ENCODE data around the gene GADD45GIP1.
"Not testable (repeated sequence)": the region's sequence is repeated elsewhere in the genome, so short reads cannot be mapped to it uniquely, and the experiment has no call there.

Gene GADD45GIP1

GRCh38 chr19:12955575-12955974 is 1.4 kb downstream of the GADD45GIP1 start:
- not testable (repeated sequence) for DNase-seq

GRCh38 chr19:12954612-12954962 is 2.4 kb downstream of the GADD45GIP1 start:
- DNase-seq, result no peak

- DNase-seq, result peak; percentile 49
These were observed 3.0 kb downstream of the GADD45GIP1 start for GRCh38 chr19:12953799-12954611.

GRCh38 chr19:12953138-12953798 is 3.8 kb downstream of the GADD45GIP1 start:
- peak; percentile 70 for DNase-seq

- DNase-seq, result no peak
These were observed 4.4 kb downstream of the GADD45GIP1 start for GRCh38 chr19:12952488-12953137.

GRCh38 chr19:12952050-12952449 is 5.0 kb downstream of the GADD45GIP1 start:
- not testable (repeated sequence) for DNase-seq

GRCh38 chr19:12949363-12950283 is 7.4 kb downstream of the GADD45GIP1 start:
- DNase-seq, result no peak

GRCh38 chr19:12948612-12949362 is 8.2 kb downstream of the GADD45GIP1 start:
- no peak for DNase-seq

- no peak for DNase-seq
These were observed 9.1 kb downstream of the GADD45GIP1 start for GRCh38 chr19:12947702-12948611.

GRCh38 chr19:12946731-12947496 is 10.1 kb downstream of the GADD45GIP1 start:
- no peak for DNase-seq

- no peak for DNase-seq
These were observed 10.8 kb downstream of the GADD45GIP1 start for GRCh38 chr19:12946092-12946721.

- DNase-seq, result peak; percentile 89
These were observed 11.4 kb downstream of the GADD45GIP1 start, which contains the start of gene RAD23A for GRCh38 chr19:12945479-12946091. Gene RAD23A (plus strand): TSS chr19:12945862. CDS start chr19:12945949, 87 bp downstream.

- DNase-seq, result no peak
These were observed 12.8 kb downstream of the GADD45GIP1 start for GRCh38 chr19:12944104-12944674.

GRCh38 chr19:12943437-12944044 is 13.5 kb downstream of the GADD45GIP1 start:
- DNase-seq, result no peak

- DNase-seq, result no peak
These were observed 16.1 kb downstream of the GADD45GIP1 start for GRCh38 chr19:12940897-12941296.

- no peak for DNase-seq
These were observed 17.0 kb downstream of the GADD45GIP1 start for GRCh38 chr19:12939975-12940423.

GRCh38 chr19:12938779-12939601 is 18.0 kb downstream of the GADD45GIP1 start:
- DNase-seq, result peak; percentile 58
